ENCODE results near the gene FAM53B.

FAM53B gene

GRCh38 chr10:124699471-124700292, 44.5 kb downstream of the FAM53B start:
- Histone ChIP-seq H2AK5ac (ENCODE audit: low read length, severe bottlenecking) (no peak overlapping the region), H2BK15ac (ENCODE audit: low read depth, poor library complexity, severe bottlenecking) (no peak overlapping the region), H2BK5ac (ENCODE audit: low read depth, low read length, poor library complexity, severe bottlenecking) (no peak overlapping the region), H3K9ac (ENCODE audit: low read length) (no peak overlapping the region), H3K4me1 (ENCODE audit: control insufficient read depth, insufficient read depth, low read depth, low read length) (peaks cover 12% of the 10 kb centered on the region), H4K8ac (ENCODE audit: low read length) (peak overlapping the region; percentile 22), H3K23ac (ENCODE audit: low read length in 2 of 2) (no peak overlapping the region), H3K4me2 (ENCODE audit: low read length, poor library complexity, severe bottlenecking) (no peak overlapping the region), H3K4me3 (ENCODE audit: insufficient read depth in 1 of 2, low read depth in 1 of 2, low read length in 2 of 2) (no peak overlapping the region), H4K91ac (ENCODE audit: low read length) (peak overlapping the region; percentile 59), H3K79me1 (replicated peaks; ENCODE audit: low read length, poor library complexity, severe bottlenecking) (peaks cover 46% of the 10 kb centered on the region), H2AFZ (ENCODE audit: low read depth, low read length) (no peak overlapping the region), H2BK12ac (ENCODE audit: low read length in 2 of 2) (peak overlapping the region in 1 of 2 experiments; percentile 18), H3K9me3 (ENCODE audit: control insufficient read depth, low read length) (no peaks in the 10 kb centered on the region), H3K18ac (ENCODE audit: low read depth in 1 of 2, low read length in 2 of 2) (peak overlapping the region; percentile 37 to 44), H2BK120ac (ENCODE audit: low read depth, low read length) (peak overlapping the region; percentile 13), H3K14ac (ENCODE audit: low read length in 2 of 2) (no peak overlapping the region), H3K4ac (ENCODE audit: low read depth in 1 of 2, low read length in 2 of 2) (no peak overlapping the region), H3K27me3 (ENCODE audit: control insufficient read depth in 1 of 2, insufficient read depth in 1 of 2, low read length in 2 of 2) (no peaks in the 10 kb centered on the region), H3K36me3 (ENCODE audit: control insufficient read depth in 1 of 2, insufficient read depth in 2 of 2, low read depth in 1 of 2, low read length in 2 of 2) (peaks cover 12 to 50% of the 10 kb centered on the region in 2 experiments), H3K27ac (ENCODE audit: low read length, poor library complexity, severe bottlenecking) (no peak overlapping the region)
- DNase-seq = no peak
- 96% methylated on average over 18 of the region's 18 CpGs for WGBS

- DNase-seq = no peak
- Histone ChIP-seq H3K79me1 (replicated peaks; ENCODE audit: low read length, poor library complexity, severe bottlenecking) (peaks cover 45% of the 10 kb centered on the region), H2BK120ac (ENCODE audit: low read depth, low read length) (no peak overlapping the region), H2AFZ (ENCODE audit: low read depth, low read length) (no peak overlapping the region), H3K4me3 (ENCODE audit: insufficient read depth in 1 of 2, low read depth in 1 of 2, low read length in 2 of 2) (no peak overlapping the region), H3K14ac (ENCODE audit: low read length in 2 of 2) (no peak overlapping the region), H4K8ac (ENCODE audit: low read length) (no peak overlapping the region), H3K9ac (ENCODE audit: low read length) (no peak overlapping the region), H2BK15ac (ENCODE audit: low read depth, poor library complexity, severe bottlenecking) (no peak overlapping the region), H3K36me3 (ENCODE audit: control insufficient read depth in 1 of 2, insufficient read depth in 2 of 2, low read depth in 1 of 2, low read length in 2 of 2) (peaks cover 21 to 51% of the 10 kb centered on the region in 2 experiments), H3K23ac (ENCODE audit: low read length in 2 of 2) (no peak overlapping the region), H3K27me3 (ENCODE audit: control insufficient read depth in 1 of 2, insufficient read depth in 1 of 2, low read length in 2 of 2) (no peaks in the 10 kb centered on the region), H3K18ac (ENCODE audit: low read depth in 1 of 2, low read length in 2 of 2) (no peak overlapping the region), H4K91ac (ENCODE audit: low read length) (peak overlapping the region; percentile 40), H3K27ac (ENCODE audit: low read length, poor library complexity, severe bottlenecking) (no peak overlapping the region), H2AK5ac (ENCODE audit: low read length, severe bottlenecking) (no peak overlapping the region), H3K4me1 (ENCODE audit: control insufficient read depth, insufficient read depth, low read depth, low read length) (peaks cover 16% of the 10 kb centered on the region), H2BK12ac (ENCODE audit: low read length in 2 of 2) (no peak overlapping the region), H3K9me3 (ENCODE audit: control insufficient read depth, low read length) (no peaks in the 10 kb centered on the region), H3K4ac (ENCODE audit: low read depth in 1 of 2, low read length in 2 of 2) (peak overlapping the region in 1 of 2 experiments; percentile 11), H3K4me2 (ENCODE audit: low read length, poor library complexity, severe bottlenecking) (no peak overlapping the region), H2BK5ac (ENCODE audit: low read depth, low read length, poor library complexity, severe bottlenecking) (no peak overlapping the region)
- 98% methylated on average over 18 of the region's 18 CpGs for WGBS
Observed at GRCh38 chr10:124698545-124699469, 45.4 kb downstream of the FAM53B start.

- Histone ChIP-seq H3K14ac (ENCODE audit: low read length in 2 of 2) (peak overlapping the region in 1 of 2 experiments; percentile 73), H3K4me2 (ENCODE audit: low read length, poor library complexity, severe bottlenecking) (no peak overlapping the region), H3K4me3 (ENCODE audit: insufficient read depth in 1 of 2, low read depth in 1 of 2, low read length in 2 of 2) (no peak overlapping the region), H2AK5ac (ENCODE audit: low read length, severe bottlenecking) (no peak overlapping the region), H2BK12ac (ENCODE audit: low read length in 2 of 2) (no peak overlapping the region), H2BK120ac (ENCODE audit: low read depth, low read length) (no peak overlapping the region), H3K27me3 (ENCODE audit: control insufficient read depth in 1 of 2, insufficient read depth in 1 of 2, low read length in 2 of 2) (no peaks in the 10 kb centered on the region), H3K27ac (ENCODE audit: low read length, poor library complexity, severe bottlenecking) (no peak overlapping the region), H3K79me1 (replicated peaks; ENCODE audit: low read length, poor library complexity, severe bottlenecking) (peaks cover 41% of the 10 kb centered on the region), H3K36me3 (ENCODE audit: control insufficient read depth in 1 of 2, insufficient read depth in 2 of 2, low read depth in 1 of 2, low read length in 2 of 2) (peaks cover 23 to 45% of the 10 kb centered on the region in 2 experiments), H3K23ac (ENCODE audit: low read length in 2 of 2) (no peak overlapping the region), H2BK5ac (ENCODE audit: low read depth, low read length, poor library complexity, severe bottlenecking) (no peak overlapping the region), H3K4ac (ENCODE audit: low read depth in 1 of 2, low read length in 2 of 2) (no peak overlapping the region), H4K91ac (ENCODE audit: low read length) (no peak overlapping the region), H2BK15ac (ENCODE audit: low read depth, poor library complexity, severe bottlenecking) (no peak overlapping the region), H4K8ac (ENCODE audit: low read length) (no peak overlapping the region), H3K9ac (ENCODE audit: low read length) (no peak overlapping the region), H2AFZ (ENCODE audit: low read depth, low read length) (no peak overlapping the region), H3K18ac (ENCODE audit: low read depth in 1 of 2, low read length in 2 of 2) (no peak overlapping the region), H3K9me3 (ENCODE audit: control insufficient read depth, low read length) (no peaks in the 10 kb centered on the region), H3K4me1 (ENCODE audit: control insufficient read depth, insufficient read depth, low read depth, low read length) (peaks cover 21% of the 10 kb centered on the region)
- 93% methylated on average over 13 of the region's 13 CpGs for WGBS
- DNase-seq = no peak
Observed at GRCh38 chr10:124697837-124698544, 46.2 kb downstream of the FAM53B start.
